ENCODE results near the gene AGBL4.

The AGBL4 gene

GRCh38 chr1:48953617-48954016, 1070.1 kb downstream of the AGBL4 start:
- H3K36me3 ChIP-seq (ENCODE audit: control insufficient read depth in 2 of 2, insufficient read depth in 1 of 2, low read length in 2 of 2): no peaks in the 10 kb centered on the region
- H3K27ac ChIP-seq (ENCODE audit: extremely low read depth, low read depth, low read length): no peak overlapping the region
- no peak overlapping the region for H3K4me3 ChIP-seq (ENCODE audit: low read depth, low read length)
- POLR2A ChIA-PET: no interaction called here
- CTCF ChIA-PET: no interaction called here
- no peaks in the 10 kb centered on the region for H3K9me3 ChIP-seq (ENCODE audit: control insufficient read depth, insufficient read depth, low read depth, low read length)
- no peaks in the 10 kb centered on the region for H3K4me1 ChIP-seq (ENCODE audit: control insufficient read depth, insufficient read depth, low read length)
- TF ChIP-seq, protein P1, sequence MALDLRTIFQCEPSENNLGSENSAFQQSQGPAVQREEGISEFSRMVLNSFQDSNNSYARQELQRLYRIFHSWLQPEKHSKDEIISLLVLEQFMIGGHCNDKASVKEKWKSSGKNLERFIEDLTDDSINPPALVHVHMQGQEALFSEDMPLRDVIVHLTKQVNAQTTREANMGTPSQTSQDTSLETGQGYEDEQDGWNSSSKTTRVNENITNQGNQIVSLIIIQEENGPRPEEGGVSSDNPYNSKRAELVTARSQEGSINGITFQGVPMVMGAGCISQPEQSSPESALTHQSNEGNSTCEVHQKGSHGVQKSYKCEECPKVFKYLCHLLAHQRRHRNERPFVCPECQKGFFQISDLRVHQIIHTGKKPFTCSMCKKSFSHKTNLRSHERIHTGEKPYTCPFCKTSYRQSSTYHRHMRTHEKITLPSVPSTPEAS (tag by site-specific recombination; IDR thresholded peaks at IDR 0.05): no peak
- TF ChIP-seq ZNF211 (tag by site-specific recombination; IDR thresholded peaks at IDR 0.05; ENCODE audit: low read depth) (no peak), WT1 (tag by site-specific recombination; IDR thresholded peaks at IDR 0.05) (no peak), ZNF324 (tag by site-specific recombination; IDR thresholded peaks at IDR 0.05) (no peak), PRDM10 (tag by site-specific recombination; IDR thresholded peaks at IDR 0.05) (no peak), ZNF560 (tag by site-specific recombination; IDR thresholded peaks at IDR 0.05; ENCODE audit: borderline replicate concordance) (no peak), ZNF658 (tag by site-specific recombination; IDR thresholded peaks at IDR 0.05) (no peak), ATF2 (tag by site-specific recombination; IDR thresholded peaks at IDR 0.05; ENCODE audit: low read depth) (no peak), REST (tag by site-specific recombination; IDR thresholded peaks at IDR 0.05) (no peak), BCL11B (tag by site-specific recombination; IDR thresholded peaks at IDR 0.05; ENCODE audit: low read depth) (no peak), ZBTB20 (tag by site-specific recombination; IDR thresholded peaks at IDR 0.05) (no peak), KLF1 (tag by site-specific recombination; IDR thresholded peaks at IDR 0.05) (no peak), ZBTB8A (tag by site-specific recombination; IDR thresholded peaks at IDR 0.05) (no peak), ZNF174 (tag by site-specific recombination; IDR thresholded peaks at IDR 0.05) (no peak), ZSCAN23 (tag by site-specific recombination; IDR thresholded peaks at IDR 0.05) (no peak), HOXD13 (CRISPR knock-in tag; IDR thresholded peaks at IDR 0.05; ENCODE audit: borderline replicate concordance) (no peak), ZNF302 (tag by site-specific recombination; IDR thresholded peaks at IDR 0.05; ENCODE audit: low read depth) (no peak)
- TF ChIP-seq, protein P2, sequence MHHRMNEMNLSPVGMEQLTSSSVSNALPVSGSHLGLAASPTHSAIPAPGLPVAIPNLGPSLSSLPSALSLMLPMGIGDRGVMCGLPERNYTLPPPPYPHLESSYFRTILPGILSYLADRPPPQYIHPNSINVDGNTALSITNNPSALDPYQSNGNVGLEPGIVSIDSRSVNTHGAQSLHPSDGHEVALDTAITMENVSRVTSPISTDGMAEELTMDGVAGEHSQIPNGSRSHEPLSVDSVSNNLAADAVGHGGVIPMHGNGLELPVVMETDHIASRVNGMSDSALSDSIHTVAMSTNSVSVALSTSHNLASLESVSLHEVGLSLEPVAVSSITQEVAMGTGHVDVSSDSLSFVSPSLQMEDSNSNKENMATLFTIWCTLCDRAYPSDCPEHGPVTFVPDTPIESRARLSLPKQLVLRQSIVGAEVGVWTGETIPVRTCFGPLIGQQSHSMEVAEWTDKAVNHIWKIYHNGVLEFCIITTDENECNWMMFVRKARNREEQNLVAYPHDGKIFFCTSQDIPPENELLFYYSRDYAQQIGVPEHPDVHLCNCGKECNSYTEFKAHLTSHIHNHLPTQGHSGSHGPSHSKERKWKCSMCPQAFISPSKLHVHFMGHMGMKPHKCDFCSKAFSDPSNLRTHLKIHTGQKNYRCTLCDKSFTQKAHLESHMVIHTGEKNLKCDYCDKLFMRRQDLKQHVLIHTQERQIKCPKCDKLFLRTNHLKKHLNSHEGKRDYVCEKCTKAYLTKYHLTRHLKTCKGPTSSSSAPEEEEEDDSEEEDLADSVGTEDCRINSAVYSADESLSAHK (tag by site-specific recombination; IDR thresholded peaks at IDR 0.05): no peak
- TF ChIP-seq, protein P3, sequence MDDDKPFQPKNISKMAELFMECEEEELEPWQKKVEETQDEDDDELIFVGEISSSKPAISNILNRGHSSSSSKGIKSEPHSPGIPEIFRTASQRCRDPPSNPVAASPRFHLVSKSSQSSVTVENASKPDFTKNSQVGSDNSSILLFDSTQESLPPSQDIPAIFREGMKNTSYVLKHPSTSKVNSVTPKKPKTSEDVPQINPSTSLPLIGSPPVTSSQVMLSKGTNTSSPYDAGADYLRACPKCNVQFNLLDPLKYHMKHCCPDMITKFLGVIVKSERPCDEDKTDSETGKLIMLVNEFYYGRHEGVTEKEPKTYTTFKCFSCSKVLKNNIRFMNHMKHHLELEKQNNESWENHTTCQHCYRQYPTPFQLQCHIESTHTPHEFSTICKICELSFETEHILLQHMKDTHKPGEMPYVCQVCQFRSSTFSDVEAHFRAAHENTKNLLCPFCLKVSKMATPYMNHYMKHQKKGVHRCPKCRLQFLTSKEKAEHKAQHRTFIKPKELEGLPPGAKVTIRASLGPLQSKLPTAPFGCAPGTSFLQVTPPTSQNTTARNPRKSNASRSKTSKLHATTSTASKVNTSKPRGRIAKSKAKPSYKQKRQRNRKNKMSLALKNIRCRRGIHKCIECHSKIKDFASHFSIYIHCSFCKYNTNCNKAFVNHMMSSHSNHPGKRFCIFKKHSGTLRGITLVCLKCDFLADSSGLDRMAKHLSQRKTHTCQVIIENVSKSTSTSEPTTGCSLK (tag by site-specific recombination; IDR thresholded peaks at IDR 0.05): no peak
- TF ChIP-seq, protein P4, sequence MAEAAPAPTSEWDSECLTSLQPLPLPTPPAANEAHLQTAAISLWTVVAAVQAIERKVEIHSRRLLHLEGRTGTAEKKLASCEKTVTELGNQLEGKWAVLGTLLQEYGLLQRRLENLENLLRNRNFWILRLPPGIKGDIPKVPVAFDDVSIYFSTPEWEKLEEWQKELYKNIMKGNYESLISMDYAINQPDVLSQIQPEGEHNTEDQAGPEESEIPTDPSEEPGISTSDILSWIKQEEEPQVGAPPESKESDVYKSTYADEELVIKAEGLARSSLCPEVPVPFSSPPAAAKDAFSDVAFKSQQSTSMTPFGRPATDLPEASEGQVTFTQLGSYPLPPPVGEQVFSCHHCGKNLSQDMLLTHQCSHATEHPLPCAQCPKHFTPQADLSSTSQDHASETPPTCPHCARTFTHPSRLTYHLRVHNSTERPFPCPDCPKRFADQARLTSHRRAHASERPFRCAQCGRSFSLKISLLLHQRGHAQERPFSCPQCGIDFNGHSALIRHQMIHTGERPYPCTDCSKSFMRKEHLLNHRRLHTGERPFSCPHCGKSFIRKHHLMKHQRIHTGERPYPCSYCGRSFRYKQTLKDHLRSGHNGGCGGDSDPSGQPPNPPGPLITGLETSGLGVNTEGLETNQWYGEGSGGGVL (tag by site-specific recombination; IDR thresholded peaks at IDR 0.05): no peak

All from HEK293 (cell line).